GM19043 (cell line): Measurements from ENCODE around the gene OTUD3.
"Not testable (repeated sequence)": the region's sequence is repeated elsewhere in the genome, so short reads cannot be mapped to it uniquely, and the experiment has no call there.

Source experiments
- ATAC-seq: cut with Tn5 transposase; IDR thresholded peaks from one replicate; pipeline ENCODE4 v1.9.1; 2021; ENCODE audit warnings: low read depth; ENCODE audit not compliant: unreplicated experiment

The OTUD3 gene

DNA sequence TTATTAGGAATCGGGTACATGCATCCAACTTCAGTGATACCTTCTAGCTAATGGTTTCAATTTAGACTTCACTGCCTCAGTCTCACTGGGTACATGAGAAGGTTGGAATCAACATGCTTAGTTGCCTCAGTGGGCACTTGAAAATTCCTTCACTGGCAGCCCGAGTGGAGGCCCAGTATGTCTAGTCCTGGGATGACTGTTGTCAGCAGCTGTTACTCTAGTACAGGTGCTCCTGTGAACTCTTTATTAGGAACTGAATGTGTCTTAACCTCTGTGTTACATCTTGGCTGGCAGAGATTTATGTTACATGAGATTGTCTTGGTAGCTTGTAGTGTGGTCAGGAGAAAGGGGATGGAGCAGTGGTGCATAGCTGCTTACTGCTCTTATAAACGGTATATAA, 27.8 kb downstream of the OTUD3 start:
- ATAC-seq: no peak

DNA sequence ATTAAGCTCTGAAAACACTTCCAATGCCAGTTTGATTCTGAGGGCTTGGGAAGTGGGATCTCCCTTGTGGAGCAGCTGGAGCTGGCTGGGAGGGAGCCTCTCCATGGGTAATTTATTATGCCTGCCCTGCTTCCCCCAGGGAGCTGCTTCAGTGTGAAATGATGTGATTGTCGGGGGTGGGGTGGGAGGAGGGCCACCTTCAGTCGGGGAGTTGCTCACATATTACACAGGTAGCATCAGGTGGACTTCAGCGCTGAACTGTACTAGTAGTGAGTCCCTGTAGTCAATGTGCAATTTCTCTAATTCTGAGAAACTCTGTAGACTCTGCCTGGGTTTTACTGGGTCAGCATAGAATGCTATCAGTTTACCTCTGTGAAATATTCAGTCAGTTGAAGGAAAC, 28.5 kb downstream of the OTUD3 start:
- no peak for ATAC-seq

DNA sequence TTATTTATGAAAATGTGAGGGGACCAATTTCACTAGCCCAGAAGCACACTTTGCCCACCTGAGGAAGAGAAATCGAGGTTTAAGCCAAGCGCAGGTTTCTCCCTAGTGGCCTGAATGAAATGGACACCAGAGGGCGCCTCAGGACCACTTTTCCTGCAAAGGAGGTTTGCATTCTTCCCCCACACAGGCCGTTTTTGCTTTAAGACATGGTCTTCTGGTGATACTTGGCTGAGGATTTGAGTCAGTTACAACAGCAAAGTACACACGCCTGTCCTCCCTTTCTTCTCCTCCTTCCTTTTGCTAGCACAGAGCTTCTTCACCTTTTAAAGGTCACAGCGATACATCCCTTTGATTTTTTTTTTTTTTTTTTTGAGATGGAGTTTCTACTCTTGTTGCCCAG, 35.9 kb downstream of the OTUD3 start:
- no peak for ATAC-seq

DNA sequence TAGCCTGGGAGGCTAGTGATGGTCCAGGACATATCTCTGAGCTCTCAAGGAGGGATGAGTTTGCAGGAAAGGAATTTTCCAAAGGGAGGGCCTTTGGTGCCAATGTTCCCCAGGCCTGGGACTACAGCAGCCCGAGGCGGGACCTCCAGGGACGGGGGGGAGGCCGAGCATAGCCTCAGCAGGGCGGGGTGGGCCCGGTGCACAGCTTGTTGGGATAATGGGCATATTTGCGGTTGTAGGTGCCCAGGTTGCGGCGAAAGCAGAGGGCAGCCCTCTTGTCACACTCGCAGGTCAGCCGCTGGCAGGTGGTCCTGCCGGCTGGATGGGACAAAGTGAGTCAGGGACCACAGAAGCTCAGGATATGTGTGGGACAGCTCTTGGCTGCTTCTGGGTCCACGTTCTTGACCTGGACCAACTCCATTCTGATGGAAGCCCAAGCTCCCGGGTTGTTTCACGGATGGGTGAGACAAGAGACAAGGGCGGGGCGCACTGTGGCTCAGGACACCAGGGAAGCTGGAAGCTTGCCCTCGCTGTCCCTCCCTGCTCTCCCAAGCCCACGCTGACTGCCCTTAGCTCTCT, 38.0 kb downstream of the OTUD3 start:
- ATAC-seq: no peak

DNA sequence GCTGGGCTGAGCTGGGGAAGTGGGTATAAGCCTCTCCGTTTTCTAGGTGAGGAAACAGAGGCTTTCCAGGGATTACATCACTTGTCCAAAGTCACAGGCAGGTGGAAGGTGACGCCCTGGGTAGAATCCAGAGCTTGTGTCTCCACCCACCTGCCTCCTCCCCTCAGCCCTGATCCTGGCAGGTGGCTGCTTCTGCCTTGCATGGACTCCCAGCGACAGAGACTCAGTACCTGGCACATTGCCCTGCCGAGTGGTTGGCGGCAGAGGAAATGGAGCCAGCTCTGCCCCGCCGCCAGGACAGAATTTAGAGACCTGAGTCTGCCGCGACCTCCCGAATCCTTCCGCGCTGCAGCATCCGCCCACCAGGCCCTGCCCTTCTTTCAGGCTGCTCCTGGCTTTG, 39.1 kb downstream of the OTUD3 start:
- no peak for ATAC-seq

DNA sequence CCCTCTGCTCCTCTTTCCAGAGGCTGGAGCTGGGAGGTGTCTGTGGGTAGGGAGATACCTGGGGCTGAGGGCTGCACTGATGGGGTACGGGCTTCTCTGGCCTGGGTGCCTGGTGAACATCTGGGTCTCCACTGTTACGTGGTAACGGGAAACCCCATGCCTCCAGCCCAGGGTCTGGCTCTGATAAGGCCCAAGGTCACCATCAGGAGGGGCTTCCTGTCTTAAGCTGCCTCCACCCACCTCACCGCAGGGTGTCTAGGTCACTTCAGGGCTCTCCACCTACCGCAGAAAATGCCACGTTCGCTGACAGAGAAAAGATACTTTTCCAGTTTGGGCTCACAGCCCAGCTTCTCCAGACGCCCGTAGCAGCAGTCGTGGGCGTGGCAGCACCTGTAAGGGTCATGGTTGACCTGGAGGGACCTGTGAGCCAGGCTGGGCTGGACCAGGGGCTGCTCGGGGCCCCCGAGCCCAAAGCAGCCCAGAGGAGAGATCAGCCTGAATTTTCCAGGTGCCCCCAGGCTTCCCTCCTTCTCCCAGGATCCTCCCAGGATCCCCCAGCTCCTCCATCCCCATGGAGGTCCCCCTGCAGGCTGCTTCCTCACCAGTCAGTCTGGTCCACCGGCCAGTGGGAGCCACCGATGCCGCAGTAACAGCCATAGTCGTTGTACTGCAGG, 40.0 kb downstream of the OTUD3 start:
- no peak for ATAC-seq

DNA sequence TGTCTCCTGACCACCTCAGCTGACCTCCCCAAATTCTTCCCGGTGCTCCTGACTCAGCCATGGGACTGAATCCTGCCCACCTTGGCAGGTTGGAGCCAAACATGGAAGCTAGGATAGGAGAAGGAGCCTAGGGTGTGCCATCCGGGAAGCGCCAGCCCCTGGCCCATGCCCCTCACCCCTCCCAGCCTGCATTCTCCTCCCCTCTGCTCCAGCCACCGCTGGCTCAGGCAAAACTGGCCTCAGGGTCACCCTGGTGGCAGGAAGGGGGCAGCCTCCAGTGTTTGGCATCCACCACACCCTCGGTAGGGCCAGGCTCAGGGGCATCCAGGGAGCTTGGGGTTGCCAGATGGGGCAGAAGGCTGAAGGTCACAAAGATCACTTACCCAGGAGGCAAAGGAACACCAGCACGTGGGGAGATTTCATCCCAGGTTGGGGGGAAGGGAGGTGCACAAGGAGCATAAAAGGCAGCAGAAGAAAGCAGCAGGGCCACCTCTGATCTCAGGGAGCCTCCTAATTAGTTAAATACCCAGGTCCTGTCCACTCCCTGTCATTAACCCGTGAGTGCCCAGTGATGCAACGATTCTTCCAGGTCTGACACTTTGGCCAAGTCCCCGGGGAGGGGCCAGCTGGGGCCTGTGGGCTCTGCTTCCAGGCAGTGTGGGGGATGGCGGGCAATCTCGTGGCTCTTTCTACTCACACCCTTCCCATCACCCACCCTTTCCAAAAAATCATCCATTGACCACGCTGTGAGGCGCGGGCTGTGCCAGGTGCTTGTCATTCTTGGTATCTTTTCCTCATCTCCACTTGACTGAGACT, 41.1 kb downstream of the OTUD3 start, which contains the start of gene PLA2G2E:
PLA2G2E (minus strand) TSS at position 481 of the 816 bp plus-strand sequence; CDS start at position 423, 58 bp downstream.
- ATAC-seq: no peak

DNA sequence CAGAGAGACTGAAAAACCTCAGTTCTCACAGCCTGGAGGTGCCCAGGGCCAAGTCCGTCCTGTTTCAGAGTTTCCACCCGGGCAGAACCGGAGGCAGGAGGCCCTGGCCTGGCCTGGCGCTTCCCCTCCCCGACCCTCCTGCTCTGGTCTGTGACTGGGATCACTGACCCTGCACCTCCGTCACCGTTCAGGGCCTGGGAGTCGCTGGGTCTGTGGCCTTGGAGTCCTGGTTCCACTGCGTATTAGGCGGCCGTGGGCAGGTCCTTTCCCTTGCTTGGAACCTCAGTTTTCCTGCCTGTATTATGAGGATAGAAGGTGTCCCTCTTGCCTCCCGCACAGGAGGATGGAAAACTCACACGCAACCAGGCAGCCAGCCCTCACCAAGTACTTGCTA, 41.8 kb downstream of the OTUD3 start:
- no peak for ATAC-seq

DNA sequence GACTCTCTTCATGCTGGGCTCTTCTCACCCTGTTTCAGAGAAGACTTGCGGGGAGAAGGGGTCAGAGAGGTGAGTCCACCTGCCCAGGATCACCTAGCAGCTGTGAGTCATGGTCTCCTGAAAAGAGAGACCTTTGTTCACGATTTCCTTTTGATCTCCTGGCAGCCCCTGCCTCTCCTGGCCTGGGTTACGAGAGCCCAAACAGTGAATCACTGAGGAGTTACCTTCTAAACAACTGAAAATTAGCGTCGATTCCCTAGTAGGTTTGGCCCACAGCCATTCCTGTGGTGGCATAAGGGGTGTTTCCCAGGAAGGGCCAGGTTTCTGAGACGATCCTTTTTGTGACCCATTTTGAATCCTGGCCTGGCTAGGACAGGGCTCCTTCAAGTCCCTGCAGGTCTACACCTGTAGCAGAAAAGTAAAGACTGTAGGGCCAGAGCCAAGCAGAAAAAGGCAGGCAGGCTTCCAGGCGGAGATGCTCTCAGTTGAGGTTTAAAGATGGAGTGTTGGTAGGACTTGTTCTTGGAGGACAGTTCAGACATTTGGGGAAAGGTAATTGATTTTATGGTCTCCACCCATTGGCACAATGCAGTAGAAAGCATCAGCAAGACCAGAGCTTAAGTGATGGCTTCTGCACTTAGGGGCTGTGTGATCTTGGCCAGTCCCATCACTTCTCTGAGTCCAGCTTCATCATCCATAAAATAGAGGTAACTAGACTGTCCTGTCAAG, 43.3 kb downstream of the OTUD3 start:
- ATAC-seq: no peak

DNA sequence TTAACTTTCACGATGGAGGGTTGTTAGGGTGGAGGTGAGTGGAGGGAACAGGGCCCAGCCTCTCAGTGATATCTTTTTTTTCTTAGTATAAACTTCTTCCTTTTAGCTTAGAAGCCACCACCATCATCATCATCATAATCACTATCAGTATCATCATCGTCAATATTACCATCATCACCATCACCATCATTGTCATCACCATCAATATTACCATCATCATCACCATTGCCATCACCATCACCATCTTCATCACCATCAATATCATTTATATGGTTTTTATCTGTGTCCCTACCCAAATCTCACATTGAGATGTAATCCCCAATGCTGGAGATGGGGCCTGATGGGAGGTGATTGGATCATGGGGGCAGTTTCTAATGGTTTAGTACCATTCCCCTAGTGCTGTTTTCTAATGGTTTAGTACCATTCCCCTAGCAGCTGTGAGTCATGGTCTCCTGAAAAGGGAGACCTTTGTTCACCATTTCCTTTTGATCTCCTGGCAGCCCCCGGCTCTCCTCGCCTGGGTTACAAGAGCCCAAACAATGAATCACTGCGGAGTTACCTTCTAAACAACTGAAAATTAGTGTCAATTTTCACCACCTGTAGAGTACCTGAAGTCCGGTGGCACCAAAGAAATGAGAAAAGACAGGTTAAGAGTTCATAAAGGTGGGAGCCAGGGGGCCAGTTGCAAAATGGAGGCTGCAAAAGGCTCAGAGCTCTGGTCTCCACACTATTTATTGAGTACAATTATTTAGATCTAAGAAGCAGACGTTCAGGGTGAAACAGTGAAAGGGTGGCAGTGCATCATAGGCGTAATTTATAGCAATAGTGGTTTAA, 44.3 kb downstream of the OTUD3 start:
- no peak for ATAC-seq

DNA sequence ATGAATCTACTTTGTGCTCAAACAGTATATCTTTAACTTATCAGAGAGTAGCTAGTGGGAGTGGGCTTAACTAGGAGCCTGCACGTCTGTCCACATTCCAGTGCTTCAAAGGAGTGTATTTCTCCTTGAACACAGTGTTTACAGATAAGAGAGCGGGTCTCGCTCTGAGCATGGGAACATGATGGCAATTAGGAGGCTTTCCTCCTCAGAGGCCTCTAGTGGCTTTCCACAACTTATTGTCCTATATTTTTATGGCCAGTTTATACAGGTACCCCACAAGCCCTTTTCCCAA, 44.9 kb downstream of the OTUD3 start:
- not testable (repeated sequence) for ATAC-seq

DNA sequence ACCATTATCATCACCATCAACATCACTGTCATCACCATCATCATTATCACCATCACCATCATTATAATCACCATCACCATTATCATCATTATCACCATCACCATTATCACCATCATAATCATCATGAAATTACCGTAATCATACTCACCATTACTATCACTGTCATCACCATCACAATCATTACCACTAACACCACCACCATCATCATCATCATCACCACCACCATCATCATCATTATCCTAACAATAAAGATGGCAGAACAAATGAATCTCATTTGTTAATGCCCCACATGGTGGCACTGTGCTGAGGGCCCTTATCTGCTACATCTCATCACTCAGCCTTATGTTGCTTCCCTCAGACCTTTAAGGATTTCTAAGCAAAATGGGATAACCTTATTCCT, 50.7 kb downstream of the OTUD3 start:
- ATAC-seq: no peak

DNA sequence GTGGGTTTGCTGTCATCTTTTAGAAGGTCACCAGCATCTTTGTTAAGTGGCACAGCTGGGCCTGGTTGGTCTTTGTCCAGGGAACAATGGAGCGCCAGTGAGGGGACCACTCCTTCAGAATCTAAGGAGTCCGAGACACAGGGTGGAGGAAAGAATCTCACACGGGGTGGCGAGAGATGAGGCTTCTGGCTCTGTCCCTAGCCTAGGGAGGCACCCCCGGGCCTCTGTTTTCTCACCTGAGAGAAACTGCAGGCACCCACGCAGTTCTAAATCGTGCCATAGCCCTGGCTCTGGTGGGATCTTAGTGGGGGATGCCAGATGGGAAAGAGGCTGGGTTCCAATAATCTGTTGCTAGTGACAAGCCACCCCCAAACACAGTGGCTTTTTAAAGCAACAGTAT, 52.1 kb downstream of the OTUD3 start:
- ATAC-seq: no peak

DNA sequence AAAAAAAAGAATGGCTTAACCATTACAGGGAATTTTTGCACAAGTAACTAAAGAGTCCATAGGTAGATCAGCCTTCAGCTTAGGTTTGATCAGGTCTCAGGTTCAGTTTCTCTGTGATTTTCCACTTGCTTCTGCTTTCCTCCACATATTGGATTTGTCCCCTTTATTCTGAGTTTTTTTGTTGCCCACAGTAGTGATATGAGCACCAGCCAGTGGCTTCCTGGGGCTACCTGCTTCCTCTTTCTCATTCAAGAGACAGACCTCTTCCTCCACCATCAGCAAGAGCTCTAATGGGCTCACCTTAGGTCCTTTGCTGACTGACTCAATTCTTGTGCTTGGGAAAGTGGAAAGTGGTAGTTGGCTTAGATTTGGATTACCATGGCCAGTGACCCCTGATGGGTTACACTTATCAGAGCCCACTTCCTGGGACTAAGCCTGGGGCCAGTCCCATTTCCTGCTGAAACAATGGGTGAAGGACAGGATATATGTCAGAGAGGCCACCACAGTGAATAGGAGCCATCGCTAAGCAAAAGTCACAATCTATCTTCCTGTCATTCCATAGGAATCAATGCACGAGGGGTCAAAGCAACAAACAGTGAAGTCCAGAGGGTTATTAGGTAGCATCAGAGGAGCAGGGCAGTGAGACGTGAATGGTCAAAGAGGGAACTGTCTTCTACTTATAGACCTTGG, 54.0 kb downstream of the OTUD3 start:
- ATAC-seq: no peak

DNA sequence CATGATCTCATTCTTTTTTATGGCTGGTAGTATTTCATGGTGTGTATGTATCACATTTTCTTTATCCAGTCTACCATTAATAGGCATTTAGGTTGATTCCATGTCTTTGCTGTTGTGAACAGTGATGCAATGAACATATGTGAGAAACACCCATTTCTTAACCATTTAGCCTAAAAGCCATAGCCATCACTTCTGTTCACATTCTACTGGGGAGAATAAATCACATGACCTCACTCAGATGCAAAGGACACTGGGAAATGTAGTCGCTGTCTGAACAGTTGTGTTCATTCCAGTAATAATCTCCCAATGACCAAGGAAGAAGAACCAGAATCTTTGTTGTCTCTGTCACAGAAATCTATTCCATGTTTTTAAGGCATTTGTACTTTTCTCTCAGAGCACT, 56.3 kb downstream of the OTUD3 start:
- no peak for ATAC-seq

DNA sequence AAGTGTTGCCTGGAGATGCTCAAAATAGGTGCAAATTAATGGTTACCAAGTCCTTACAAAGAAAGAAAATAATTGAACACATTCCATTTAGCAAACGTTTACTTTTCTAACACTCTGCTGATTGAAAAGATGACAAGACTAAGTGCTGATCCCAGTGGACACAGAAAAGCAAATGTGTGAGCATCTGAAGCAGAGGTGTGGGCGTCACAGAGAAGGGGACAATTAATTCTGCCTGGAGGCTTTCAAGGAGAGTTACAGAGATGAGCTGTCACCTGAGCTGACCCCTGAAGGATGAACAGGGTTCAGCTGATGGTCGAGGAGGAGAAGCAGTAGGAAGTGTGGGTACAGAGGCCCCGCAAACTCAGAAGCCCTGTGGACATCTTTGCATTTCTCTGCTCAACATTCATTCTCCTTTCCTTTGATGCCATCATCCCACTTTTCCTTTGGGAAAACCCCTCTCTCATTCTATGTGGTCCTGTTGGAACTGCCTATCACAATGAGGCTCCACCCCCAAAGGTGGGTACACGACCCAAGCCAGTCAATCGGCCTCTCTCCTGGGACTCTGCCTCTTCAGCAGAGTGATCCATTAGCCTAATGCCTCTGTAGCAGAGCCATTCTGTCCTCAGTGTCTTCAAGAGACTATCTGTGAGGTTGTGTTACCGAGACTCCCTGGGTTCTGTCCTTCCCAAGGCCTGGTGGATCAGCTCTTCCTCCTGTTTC, 58.5 kb downstream of the OTUD3 start:
- ATAC-seq: no peak

DNA sequence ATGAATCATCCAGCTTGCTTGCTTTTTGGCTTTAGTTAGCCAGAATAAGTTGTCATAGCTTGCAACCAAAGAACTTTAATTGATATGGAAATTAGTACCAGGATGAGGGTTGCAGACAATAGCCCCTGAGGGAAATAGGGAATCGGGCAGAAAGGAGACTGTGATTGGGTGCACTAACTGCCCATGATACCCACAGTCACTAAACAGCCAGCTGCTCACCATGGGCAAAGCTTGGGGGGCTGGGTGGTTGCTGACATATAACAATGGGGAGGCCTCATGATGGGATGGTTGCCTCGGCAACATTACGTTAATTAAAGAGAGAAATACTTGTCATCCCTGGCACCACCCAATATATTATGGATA, 59.0 kb downstream of the OTUD3 start:
- no peak for ATAC-seq

DNA sequence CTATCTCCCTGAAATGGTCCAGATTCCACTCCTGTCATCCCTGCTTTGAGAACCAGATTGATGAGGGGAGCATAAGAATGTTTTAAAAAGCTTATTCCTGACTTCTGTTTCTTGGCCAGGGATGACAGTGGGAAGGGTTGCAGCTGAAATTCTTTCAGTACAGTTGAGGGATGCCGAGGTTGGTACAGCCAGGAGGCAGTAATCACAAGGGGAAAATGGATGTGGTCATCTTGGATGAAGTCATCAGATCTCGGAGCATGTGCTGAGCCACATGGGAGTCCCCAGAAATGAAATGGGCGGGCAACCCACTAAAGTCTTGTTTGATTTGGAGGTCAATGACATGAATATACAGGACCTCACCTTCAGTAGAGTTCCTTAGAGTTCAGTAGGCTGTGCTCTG, 59.9 kb downstream of the OTUD3 start:
- no peak for ATAC-seq

DNA sequence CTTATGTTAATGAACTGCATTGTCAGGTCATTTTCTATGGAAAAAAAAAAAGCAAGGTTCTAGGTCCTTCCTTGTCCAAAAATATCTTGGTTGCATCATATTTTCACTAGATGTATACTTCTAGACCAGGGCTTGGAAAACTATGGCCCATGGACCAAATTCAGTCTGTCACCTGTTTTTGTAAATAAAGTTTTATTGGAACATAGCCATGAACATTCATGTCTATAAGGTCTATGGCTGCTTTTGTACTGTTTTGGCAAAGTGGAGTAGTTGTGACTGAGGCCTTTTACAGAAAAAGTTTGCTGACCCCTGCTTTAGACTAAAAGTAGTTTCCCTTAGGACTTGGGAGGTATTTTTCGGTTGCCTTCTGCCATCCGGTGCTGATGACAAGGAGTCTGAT, 60.5 kb downstream of the OTUD3 start:
- no peak for ATAC-seq
